NK-92 (cell line): ENCODE measurements around the gene CYS1.
"Not testable (repeated sequence)": the region's sequence is repeated elsewhere in the genome, so short reads cannot be mapped to it uniquely, and the experiment has no call there.

Experiments used
- DNase-seq: peaks from one replicate; lab custom pipeline; 2025; ENCODE audit not compliant: unreplicated experiment; lab: John Stamatoyannopoulos, UW

The CYS1 gene

GRCh38 chr2:10094271-10094814 lies 14.1 kb upstream of the CYS1 start:
- no peak for DNase-seq

- not testable (repeated sequence) for DNase-seq
These were observed 11.7 kb upstream of the CYS1 start for GRCh38 chr2:10091889-10092244.

- no peak for DNase-seq
These were observed 11.1 kb upstream of the CYS1 start for GRCh38 chr2:10091182-10091888.

GRCh38 chr2:10089565-10090190 lies 9.5 kb upstream of the CYS1 start:
- no peak for DNase-seq

- DNase-seq: no peak
These were observed 7.1 kb upstream of the CYS1 start for GRCh38 chr2:10087360-10087759.

GRCh38 chr2:10086950-10087349 lies 6.7 kb upstream of the CYS1 start:
- no peak for DNase-seq

- no peak for DNase-seq
These were observed 5.5 kb upstream of the CYS1 start for GRCh38 chr2:10085668-10086059.

- DNase-seq: no peak
These were observed 4.9 kb upstream of the CYS1 start for GRCh38 chr2:10085043-10085667.

- DNase-seq: no peak
These were observed 4.1 kb upstream of the CYS1 start for GRCh38 chr2:10084223-10084865.

GRCh38 chr2:10083692-10084211 lies 3.5 kb upstream of the CYS1 start:
- no peak for DNase-seq

GRCh38 chr2:10083046-10083445 lies 2.8 kb upstream of the CYS1 start:
- DNase-seq: no peak

- no peak for DNase-seq
These were observed 509 bp upstream of the CYS1 start for GRCh38 chr2:10080536-10081304.

- no peak for DNase-seq
These were observed 843 bp downstream of the CYS1 start for GRCh38 chr2:10079266-10079869.

GRCh38 chr2:10078704-10079265 lies 1.4 kb downstream of the CYS1 start:
- DNase-seq: no peak

- DNase-seq: no peak
These were observed 2.2 kb downstream of the CYS1 start for GRCh38 chr2:10078001-10078400.

- no peak for DNase-seq
These were observed 3.2 kb downstream of the CYS1 start for GRCh38 chr2:10076988-10077527.

- no peak for DNase-seq
These were observed 3.7 kb downstream of the CYS1 start for GRCh38 chr2:10076511-10076910.

- no peak for DNase-seq
These were observed 4.5 kb downstream of the CYS1 start for GRCh38 chr2:10075571-10076209.

GRCh38 chr2:10075101-10075500 lies 5.1 kb downstream of the CYS1 start:
- no peak for DNase-seq
